ENCODE data around the gene MICAL2. TPM values are rescaled to one million over a fixed set of nuclear protein-coding genes. Genes with fewer than 3 reads are reported as not detected.

MICAL2 gene
- polyA plus RNA-seq, 1 experiment = 135 TPM

DNA sequence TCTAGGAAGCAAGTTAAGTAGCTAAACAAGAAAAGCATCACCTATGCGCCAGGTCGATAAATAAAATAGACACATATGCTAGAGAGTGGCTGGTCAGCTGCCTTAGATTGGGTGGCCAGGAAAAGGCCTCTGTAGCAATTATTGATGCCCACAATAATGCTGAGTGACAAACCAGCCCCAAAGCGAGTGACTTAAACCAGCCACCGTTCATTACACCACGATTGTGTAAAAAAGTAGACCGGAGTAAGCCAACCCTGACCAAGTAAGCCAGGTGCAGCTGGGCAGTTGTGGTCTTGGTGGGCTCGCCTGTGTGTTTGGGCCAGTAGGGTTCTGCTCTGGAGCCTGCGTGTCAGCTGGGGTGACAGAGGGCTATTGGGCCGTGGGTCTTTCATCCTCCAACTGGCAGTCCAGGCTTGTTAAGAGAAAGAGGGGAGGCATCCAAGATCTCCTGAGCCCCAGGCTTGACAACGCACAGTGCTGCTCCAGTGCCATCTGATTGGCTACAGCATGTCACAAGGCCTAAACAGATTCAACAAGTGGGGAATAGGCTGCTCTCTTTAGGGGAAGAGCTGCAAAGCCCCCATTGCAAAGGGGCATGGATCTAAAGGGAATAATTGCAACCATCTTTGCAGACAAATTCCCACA lies 166.6 kb downstream of the MICAL2 start:
- H3K4me3 ChIP-seq (ENCODE audit: low read depth, low read length) = no peak overlapping the region
- no peak for DNase-seq (ENCODE audit: low read depth)
- no peaks in the 10 kb centered on the region for H3K36me3 ChIP-seq (ENCODE audit: control insufficient read depth, insufficient read depth, low read length)
- ChIA-PET CTCF (interaction anchor here (0.6 to 11.6 kb wide), 3 partner anchors 40 to 433 kb away, joined by 3 to 331 read pairs (median 10); no protein-coding TSS in a partner anchor), POLR2A (interaction anchor here (0.7 kb wide), 1 partner anchor 190 kb away, joined by 3 read pairs; no protein-coding TSS in a partner anchor)
- H3K27me3 ChIP-seq (ENCODE audit: control insufficient read depth, insufficient read depth, low read length) = no peaks in the 10 kb centered on the region
- TF ChIP-seq, protein P1, sequence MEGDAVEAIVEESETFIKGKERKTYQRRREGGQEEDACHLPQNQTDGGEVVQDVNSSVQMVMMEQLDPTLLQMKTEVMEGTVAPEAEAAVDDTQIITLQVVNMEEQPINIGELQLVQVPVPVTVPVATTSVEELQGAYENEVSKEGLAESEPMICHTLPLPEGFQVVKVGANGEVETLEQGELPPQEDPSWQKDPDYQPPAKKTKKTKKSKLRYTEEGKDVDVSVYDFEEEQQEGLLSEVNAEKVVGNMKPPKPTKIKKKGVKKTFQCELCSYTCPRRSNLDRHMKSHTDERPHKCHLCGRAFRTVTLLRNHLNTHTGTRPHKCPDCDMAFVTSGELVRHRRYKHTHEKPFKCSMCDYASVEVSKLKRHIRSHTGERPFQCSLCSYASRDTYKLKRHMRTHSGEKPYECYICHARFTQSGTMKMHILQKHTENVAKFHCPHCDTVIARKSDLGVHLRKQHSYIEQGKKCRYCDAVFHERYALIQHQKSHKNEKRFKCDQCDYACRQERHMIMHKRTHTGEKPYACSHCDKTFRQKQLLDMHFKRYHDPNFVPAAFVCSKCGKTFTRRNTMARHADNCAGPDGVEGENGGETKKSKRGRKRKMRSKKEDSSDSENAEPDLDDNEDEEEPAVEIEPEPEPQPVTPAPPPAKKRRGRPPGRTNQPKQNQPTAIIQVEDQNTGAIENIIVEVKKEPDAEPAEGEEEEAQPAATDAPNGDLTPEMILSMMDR (IDR thresholded peaks at IDR 0.05; ENCODE audit: insufficient read depth, low read depth, low read length) = no peak

DNA sequence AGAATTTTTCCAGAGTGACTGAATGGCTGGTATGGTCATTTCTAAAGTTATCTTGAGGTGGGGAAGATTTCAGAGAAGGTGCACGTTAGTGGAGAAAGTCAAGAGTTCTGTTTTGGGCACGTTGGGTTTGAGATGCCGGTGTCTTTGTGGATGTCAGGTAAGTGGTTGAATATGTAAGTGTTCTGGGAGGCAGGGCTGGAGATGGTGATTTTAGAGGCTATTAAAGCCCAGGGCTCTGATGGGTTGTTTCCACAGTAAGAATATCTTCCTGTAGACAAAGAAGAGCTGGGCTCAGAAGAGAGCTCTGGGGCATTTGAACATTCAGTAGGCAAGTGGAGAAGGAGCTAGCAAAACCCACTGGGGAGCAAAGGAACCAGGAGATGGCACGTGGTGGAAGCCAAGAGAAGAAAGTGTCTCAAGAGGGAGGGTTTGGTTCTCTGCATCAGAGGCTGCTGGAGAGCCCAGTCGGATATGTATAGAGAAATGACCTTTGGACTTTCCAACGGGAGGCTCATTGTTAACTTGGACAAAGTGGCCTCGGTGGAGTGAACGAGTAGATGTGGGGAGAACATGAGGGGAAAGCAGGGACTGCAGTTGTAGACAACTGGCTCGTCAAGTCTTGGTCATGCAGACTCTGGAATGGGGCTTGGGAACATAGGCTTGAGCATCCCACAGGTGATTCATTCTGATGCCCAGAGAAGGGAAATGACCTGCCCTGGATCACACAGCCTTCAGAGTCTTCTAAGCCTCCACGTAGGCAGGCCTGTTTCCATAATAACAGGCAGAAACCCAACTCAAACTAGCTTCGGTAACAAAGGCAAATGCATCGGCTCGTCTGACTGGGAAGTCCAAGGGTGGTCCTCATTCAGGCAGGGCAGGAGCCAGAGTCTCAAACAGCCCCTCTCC lies 168.6 kb downstream of the MICAL2 start:
- TF ChIP-seq, protein P1 (IDR thresholded peaks at IDR 0.05; ENCODE audit: insufficient read depth, low read depth, low read length) = no peak
- no peak for DNase-seq (ENCODE audit: low read depth)
- ChIA-PET POLR2A (interaction anchor here (1.3 kb wide), 1 partner anchor 191 kb away, joined by 3 read pairs; no protein-coding TSS in a partner anchor), CTCF (interaction anchor here (1.0 to 11.6 kb wide), 5 partner anchors 40 to 480 kb away, joined by 3 to 331 read pairs (median 4); no protein-coding TSS in a partner anchor)
- Histone ChIP-seq H3K27me3 (ENCODE audit: control insufficient read depth, insufficient read depth, low read length) (no peaks in the 10 kb centered on the region), H3K36me3 (ENCODE audit: control insufficient read depth, insufficient read depth, low read length) (no peaks in the 10 kb centered on the region), H3K4me3 (ENCODE audit: low read depth, low read length) (no peak overlapping the region)

DNA sequence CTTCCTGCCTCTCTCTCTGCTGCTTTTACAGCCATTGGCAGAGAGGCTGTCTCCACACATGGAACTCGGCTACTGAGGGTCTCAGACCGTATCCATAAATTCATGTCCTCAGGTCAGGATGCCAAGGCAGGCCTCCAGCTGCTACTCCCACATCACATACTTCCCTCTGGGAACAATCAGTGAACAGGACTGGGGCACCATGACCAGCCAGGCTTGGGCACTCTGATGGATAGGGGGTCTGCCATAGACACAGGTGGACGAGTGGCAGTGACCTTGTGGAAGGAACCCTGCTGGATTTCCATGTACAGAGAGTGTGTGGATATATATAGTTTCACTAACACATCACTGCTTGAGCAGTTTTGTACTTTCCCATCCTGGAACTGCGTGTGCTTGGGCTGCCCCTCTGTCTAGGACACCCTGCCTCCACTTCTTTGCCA lies 169.3 kb downstream of the MICAL2 start:
- no peak for DNase-seq (ENCODE audit: low read depth)
- Histone ChIP-seq H3K27me3 (ENCODE audit: control insufficient read depth, insufficient read depth, low read length) (no peaks in the 10 kb centered on the region), H3K4me3 (ENCODE audit: low read depth, low read length) (no peak overlapping the region), H3K36me3 (ENCODE audit: control insufficient read depth, insufficient read depth, low read length) (no peaks in the 10 kb centered on the region)
- POLR2A ChIA-PET = interaction anchor here (1.3 kb wide), 1 partner anchor 192 kb away, joined by 3 read pairs; no protein-coding TSS in a partner anchor
- TF ChIP-seq, protein P1 (IDR thresholded peaks at IDR 0.05; ENCODE audit: insufficient read depth, low read depth, low read length) = no peak
- CTCF ChIA-PET = interaction anchor here (1.0 to 11.6 kb wide), 9 partner anchors 10 to 481 kb away, joined by 3 to 331 read pairs (median 6); no protein-coding TSS in a partner anchor

DNA sequence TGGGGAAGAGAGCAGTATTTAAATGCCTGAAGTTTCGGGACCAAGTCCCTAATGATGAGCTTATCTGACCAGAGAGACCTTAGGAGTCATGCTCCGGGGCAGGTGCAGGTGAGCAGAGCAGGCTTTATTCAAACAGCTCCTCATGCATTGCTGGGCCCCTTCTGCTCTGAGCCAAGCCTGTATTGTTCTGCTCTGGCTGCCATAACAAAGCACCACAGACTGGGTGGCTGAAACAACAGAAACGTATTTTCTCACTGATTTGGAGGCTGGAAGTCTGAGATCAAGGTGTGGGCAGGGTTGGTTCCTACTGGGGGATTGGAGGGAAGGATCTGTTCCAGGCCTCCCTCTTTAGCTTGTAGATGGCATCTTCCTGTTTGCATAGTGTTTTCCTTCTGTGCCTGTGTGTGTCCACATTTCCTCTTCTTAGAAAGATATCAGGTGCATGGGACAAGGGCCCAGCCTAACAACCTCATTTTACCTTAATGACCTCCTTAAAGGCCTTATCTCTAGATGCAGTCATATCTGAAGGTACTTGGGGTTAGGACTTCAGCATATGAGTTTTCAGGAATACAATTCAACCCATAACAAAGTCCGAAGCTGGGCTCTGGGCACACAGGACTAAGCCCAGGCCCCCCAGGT lies 169.9 kb downstream of the MICAL2 start:
- no peak overlapping the region for H3K4me3 ChIP-seq (ENCODE audit: low read depth, low read length)
- no peaks in the 10 kb centered on the region for H3K27me3 ChIP-seq (ENCODE audit: control insufficient read depth, insufficient read depth, low read length)
- H3K36me3 ChIP-seq (ENCODE audit: control insufficient read depth, insufficient read depth, low read length) = no peaks in the 10 kb centered on the region
- POLR2A ChIA-PET = interaction anchor here (1.3 kb wide), 1 partner anchor 192 kb away, joined by 3 read pairs; no protein-coding TSS in a partner anchor
- no peak for DNase-seq (ENCODE audit: low read depth)
- TF ChIP-seq, protein P1 (IDR thresholded peaks at IDR 0.05; ENCODE audit: insufficient read depth, low read depth, low read length) = no peak
- CTCF ChIA-PET = interaction anchor here (0.6 to 11.6 kb wide), 17 partner anchors 8 to 492 kb away, joined by 3 to 331 read pairs (median 9); no protein-coding TSS in a partner anchor

Measured in BJ (cell line).